ENCODE results near the gene GRB7.
"Not testable (repeated sequence)": the region's sequence is repeated elsewhere in the genome, so short reads cannot be mapped to it uniquely, and the experiment has no call there.

GRB7 gene

DNA sequence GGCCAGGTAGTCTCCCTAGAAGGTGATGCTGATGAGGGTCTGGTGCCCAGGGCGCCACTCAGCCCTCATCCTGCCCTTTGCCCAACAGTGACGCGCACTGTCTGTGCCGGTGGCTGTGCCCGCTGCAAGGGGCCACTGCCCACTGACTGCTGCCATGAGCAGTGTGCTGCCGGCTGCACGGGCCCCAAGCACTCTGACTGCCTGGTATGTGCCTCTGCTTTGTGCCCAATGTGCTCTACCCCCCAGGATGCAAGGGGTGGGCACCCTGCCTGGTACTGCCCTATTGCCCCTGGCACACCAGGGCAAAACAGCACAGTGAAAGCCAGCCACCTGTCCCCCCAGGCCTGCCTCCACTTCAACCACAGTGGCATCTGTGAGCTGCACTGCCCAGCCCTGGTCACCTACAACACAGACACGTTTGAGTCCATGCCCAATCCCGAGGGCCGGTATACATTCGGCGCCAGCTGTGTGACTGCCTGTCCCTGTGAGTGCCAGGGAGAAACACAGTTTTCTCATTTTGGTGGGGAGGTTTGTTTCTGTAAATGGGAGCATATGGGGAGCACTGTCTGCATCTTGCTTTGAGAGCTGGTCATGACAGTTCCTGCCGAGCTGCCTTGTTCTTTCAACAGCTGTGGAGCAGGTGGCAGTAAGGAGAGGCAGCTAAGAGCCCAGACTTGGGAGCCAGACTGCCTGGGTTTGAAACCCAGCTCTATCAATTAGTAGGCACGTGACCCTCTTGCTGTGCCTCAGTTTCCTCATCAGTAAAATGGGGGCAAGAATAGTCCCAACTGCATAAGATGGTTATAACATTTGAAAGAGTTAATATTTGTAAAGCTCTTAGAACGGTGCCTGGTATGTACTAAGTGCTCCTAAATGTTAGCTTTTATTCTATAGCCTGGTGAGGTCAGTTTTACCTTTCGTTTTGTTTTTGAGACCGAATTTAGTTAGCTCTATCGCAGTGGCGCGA lies 27.5 kb upstream of the GRB7 start:
- no peak for DNase-seq (ENCODE audit: low spot score)

- DNase-seq (ENCODE audit: low spot score) = not testable (repeated sequence)
Observed at GRCh38 chr17:39711071-39711470, 26.7 kb upstream of the GRB7 start.

DNA sequence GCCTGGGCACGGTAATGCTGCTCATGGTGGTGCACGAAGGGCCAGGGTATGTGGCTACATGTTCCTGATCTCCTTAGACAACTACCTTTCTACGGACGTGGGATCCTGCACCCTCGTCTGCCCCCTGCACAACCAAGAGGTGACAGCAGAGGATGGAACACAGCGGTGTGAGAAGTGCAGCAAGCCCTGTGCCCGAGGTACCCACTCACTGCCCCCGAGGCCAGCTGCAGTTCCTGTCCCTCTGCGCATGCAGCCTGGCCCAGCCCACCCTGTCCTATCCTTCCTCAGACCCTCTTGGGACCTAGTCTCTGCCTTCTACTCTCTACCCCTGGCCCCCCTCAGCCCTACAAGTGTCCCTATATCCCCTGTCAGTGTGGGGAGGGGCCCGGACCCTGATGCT lies 25.9 kb upstream of the GRB7 start:
- no peak for DNase-seq (ENCODE audit: low spot score)

GRCh38 chr17:39714234-39714633 lies 23.5 kb upstream of the GRB7 start:
- DNase-seq (ENCODE audit: low spot score) = no peak

DNA sequence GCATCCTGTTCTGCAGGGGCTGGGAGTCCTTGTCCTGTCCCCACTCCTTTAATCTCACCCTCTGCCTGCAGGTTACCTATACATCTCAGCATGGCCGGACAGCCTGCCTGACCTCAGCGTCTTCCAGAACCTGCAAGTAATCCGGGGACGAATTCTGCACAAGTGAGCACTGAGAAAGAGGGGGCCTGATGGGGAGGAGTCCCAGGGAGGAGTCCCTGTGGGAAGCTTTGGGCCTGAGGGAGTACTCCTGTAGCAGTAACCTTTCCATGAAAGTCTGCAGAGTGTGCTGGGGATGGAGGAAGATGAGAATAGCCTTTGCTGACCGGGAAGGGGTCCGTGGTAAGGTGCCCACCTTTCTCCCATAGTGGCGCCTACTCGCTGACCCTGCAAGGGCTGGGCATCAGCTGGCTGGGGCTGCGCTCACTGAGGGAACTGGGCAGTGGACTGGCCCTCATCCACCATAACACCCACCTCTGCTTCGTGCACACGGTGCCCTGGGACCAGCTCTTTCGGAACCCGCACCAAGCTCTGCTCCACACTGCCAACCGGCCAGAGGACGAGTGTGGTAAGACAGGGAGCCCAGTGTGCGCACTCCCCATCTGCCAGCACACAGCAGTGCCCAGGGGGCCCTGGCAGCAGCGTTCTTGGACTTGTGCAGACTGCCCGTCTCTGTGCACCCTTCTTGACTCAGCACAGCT lies 22.2 kb upstream of the GRB7 start:
- no peak for DNase-seq (ENCODE audit: low spot score)

DNA sequence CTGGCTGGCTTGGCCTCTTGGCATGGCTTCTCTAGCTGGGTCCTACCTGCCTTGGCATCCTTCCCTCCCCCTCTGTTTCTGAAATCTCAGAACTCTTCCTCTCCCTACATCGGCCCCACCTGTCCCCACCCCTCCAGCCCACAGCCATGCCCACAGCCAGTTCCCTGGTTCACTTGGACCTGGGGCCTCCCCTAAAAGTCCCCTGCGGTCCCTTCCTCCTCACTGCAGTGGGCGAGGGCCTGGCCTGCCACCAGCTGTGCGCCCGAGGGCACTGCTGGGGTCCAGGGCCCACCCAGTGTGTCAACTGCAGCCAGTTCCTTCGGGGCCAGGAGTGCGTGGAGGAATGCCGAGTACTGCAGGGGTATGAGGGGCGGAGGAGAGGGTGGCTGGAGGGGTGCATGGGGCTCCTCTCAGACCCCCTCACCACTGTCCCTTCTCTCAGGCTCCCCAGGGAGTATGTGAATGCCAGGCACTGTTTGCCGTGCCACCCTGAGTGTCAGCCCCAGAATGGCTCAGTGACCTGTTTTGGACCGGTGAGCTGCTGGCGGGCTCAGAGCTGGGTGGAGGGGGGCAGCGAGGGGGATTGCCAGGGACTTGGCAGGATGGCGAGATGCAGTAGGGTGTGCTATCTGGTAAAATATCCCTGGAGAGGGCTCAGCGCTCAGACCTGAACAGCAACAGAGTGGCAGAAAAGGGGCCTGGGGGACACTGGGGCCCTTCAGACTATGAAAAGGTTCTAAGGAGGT lies 21.5 kb upstream of the GRB7 start:
- no peak for DNase-seq (ENCODE audit: low spot score)

GRCh38 chr17:39716879-39717536 lies 20.7 kb upstream of the GRB7 start:
- no peak for DNase-seq (ENCODE audit: low spot score)

GRCh38 chr17:39717660-39718059 lies 20.1 kb upstream of the GRB7 start:
- no peak for DNase-seq (ENCODE audit: low spot score)

GRCh38 chr17:39719563-39720355 lies 18.0 kb upstream of the GRB7 start:
- no peak for DNase-seq (ENCODE audit: low spot score)

DNA sequence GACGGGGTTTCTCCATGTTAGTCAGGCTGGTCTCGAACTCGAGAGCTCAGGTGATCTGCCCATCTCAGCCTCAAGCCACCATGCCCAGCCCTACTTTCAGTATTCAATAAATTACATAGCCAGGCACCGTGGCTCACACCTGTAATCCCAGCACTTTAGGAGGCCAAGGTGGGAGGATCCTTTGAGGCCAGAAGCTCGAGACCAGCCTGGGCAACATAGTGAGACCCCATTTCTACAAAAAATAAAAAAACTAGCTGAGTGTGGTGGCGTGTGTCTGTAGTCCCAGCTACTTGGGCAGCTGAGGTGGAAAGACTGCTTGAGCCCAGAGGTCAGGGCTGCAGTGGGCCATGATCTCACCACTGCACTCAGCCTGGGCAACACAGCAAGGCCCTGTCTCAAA lies 15.6 kb upstream of the GRB7 start:
- DNase-seq (ENCODE audit: low spot score) = no peak

DNA sequence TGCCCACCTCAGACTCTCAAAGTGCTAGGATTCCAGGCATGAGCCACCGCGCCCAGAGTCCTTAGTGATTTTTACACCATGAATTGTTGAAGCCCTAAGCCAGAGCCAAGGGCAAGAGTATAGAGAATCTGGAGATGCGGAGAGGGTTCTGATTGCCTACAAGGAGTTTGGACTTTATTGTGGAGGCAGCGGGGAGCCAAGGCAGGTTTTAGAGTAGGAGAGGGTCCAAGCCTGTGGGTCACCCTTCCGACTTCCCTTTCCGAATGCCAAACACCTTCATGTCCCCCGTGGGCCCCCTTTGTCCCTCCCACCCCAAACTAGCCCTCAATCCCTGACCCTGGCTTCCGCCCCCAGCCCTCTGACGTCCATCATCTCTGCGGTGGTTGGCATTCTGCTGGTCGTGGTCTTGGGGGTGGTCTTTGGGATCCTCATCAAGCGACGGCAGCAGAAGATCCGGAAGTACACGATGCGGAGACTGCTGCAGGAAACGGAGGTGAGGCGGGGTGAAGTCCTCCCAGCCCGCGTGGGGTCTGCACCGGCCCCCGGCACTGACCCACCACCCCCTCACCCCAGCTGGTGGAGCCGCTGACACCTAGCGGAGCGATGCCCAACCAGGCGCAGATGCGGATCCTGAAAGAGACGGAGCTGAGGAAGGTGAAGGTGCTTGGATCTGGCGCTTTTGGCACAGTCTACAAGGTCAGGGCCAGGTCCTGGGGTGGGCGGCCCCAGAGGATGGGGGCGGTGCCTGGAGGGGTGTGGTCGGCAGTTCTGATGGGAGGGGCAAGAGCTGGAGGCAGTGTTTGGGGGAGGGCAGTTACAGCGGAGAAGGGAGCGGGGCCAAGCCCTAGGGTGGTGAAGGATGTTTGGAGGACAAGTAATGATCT lies 14.5 kb upstream of the GRB7 start:
- DNase-seq (ENCODE audit: low spot score) = no peak

DNA sequence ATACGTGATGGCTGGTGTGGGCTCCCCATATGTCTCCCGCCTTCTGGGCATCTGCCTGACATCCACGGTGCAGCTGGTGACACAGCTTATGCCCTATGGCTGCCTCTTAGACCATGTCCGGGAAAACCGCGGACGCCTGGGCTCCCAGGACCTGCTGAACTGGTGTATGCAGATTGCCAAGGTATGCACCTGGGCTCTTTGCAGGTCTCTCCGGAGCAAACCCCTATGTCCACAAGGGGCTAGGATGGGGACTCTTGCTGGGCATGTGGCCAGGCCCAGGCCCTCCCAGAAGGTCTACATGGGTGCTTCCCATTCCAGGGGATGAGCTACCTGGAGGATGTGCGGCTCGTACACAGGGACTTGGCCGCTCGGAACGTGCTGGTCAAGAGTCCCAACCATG lies 13.0 kb upstream of the GRB7 start:
- DNase-seq (ENCODE audit: low spot score) = no peak

DNA sequence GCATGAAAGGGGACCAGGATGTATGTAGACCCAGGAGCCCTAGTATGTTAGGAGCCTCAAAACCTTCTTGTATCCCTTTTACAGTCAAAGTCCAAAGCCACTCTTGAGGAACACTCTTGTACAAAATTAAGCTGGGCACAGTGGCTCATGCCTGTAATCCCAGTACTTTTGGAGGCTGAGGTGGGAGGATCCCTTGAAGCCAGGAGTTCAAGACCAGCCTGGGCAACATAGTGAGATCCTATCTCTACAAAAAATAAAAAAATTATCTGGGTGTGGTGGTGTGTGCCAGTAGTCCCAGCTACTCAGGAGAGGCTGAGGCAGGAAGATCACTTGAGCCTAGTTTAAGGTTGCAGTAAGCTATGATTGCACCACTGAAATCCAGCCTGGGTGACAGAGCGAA lies 11.8 kb upstream of the GRB7 start:
- DNase-seq (ENCODE audit: low spot score) = not testable (repeated sequence)

DNA sequence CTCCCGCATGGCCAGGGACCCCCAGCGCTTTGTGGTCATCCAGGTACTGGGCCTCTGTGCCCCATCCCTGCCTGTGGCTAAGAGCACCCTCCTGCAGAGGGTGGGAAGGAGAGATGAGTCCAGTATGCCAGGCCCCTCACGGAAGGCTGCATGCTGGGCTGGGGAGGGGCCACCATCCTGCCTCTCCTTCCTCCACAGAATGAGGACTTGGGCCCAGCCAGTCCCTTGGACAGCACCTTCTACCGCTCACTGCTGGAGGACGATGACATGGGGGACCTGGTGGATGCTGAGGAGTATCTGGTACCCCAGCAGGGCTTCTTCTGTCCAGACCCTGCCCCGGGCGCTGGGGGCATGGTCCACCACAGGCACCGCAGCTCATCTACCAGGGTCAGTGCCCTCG lies 11.1 kb upstream of the GRB7 start:
- no peak for DNase-seq (ENCODE audit: low spot score)

- no peak for DNase-seq (ENCODE audit: low spot score)
Observed at GRCh38 chr17:39727556-39727955, 10.2 kb upstream of the GRB7 start.

- DNase-seq (ENCODE audit: low spot score) = peak; percentile 55
Observed at GRCh38 chr17:39729280-39729851, 8.4 kb upstream of the GRB7 start.

DNA sequence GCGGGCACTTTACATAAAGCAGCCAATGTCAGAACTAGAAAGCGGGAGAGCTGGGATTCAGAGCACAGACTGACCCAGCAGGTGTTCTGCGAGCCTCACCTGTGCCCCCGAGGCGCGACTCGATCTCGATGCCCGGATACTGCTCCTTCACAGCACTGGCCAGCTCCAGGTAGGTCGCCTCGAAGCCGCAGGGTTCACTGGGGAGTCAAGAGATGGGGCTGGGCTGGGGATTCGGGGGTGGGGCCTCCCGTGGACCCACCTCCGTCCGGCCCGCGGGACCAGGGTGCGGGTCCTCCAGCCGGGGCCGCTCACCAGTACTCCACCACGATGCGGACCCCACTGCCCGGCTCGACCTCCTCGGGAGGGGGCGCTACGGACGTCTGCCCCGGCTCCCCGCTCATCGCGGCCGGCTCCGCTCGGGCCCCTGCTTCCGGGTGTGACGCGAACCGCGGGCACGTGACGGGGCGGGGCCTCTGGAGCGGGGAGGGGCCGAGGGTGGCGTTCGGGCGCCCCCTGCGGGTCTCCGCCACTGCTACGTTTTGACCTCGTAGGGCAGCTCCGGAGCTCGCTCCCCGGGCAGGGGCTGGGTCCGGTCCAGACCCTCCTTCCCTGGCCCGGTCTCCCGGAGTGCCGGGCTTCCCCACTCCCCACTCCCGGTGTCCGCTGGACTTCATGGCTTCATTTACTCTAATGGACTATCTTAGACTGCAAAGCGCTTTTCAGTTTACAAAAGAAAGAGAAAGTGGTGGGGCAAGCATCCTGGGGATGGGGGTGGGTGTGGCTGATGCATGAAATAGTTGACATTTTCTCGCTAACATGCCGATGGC lies 7.4 kb upstream of the GRB7 start, which contains the start of gene MIEN1:
MIEN1 (minus strand) TSS at position 438 of the 827 bp plus-strand sequence; CDS start at position 401, 37 bp downstream.
- DNase-seq (ENCODE audit: low spot score) = peak; percentile 98

DNA sequence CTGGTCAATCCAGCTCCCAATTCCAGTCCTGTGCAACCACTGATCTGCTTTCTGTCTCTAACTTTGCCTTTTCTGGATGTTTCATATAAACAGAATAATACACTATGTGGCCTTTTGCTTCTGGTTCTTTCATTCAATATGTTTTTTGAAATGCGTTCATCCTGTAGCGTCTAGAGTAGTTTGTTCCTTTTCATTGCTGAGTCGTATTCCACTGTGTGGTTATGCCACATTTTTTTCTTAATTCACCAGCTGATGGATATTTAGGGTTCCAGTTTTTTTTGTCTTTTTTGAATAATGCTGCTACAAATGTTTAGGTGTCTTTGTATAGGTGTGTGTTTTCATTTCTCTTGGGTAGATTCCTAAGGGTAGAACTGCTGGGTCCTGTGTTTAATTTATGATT lies 5.2 kb upstream of the GRB7 start:
- DNase-seq (ENCODE audit: low spot score) = no peak

DNA sequence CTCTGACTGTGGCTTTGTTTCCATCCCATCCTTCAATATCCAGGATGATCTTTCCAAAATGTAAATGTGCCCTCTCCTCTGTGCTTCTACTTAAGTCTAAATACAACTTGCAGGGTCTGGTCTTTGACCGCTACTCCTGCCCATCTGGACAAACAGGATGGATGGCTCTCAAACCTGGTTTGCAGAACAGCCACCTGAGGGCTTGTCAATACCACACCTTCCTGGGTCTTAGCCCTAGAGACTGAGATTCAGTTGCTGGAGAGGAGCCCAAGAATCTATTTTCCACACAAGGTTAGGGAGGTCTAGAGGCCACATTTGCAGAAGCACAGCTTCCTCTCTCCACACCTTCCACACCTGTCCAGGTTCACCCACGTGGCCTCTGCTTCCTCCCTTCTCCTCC lies 1.9 kb upstream of the GRB7 start:
- no peak for DNase-seq (ENCODE audit: low spot score)

Data from AG08396 (cell line).